ACHN (cell line): ENCODE data around the gene DMKN.
A peak's percentile ranks its signal among the peaks of the same experiment; 100 is the strongest.

Source experiments
- DNase-seq: peaks from one replicate; pipeline ENCODE4 v3.0.0-alpha.2; 2015
- in situ Hi-C: cut with HindIII; loops from 2 replicates; pipeline ENCODE4 v1.10.0; 2017; ENCODE audit warnings: low sequenced_read_pairs, low pct_ligation_motif_present, low pct_unique_long_range_greater_than_20kb

The DMKN gene

GRCh38 chr19:35513628-35514281 is at the start of gene DMKN:
DMKN (minus strand) TSS chr19:35513649; CDS start chr19:35513475, 174 bp downstream.
- in situ Hi-C loops, result no loop called here

GRCh38 chr19:35562776-35563175 is 49.3 kb upstream of the DMKN start:
- in situ Hi-C loops, result no loop called here
- no peak for DNase-seq

More at GRCh38 chr19:35513628-35514281, at the start of gene DMKN:
- no peak for DNase-seq

GRCh38 chr19:35562336-35562735 is 48.9 kb upstream of the DMKN start:
- in situ Hi-C loops, result no loop called here
- no peak for DNase-seq

GRCh38 chr19:35561436-35561835 is 48.0 kb upstream of the DMKN start:
- no peak for DNase-seq
- in situ Hi-C loops, result no loop called here

- no peak for DNase-seq
- in situ Hi-C loops, result no loop called here
Measured at GRCh38 chr19:35560677-35561076, 47.2 kb upstream of the DMKN start.

GRCh38 chr19:35560271-35560670 is 46.8 kb upstream of the DMKN start:
- in situ Hi-C loops, result no loop called here
- DNase-seq, result no peak

- in situ Hi-C loops, result no loop called here
- DNase-seq, result no peak
Measured at GRCh38 chr19:35559781-35560180, 46.3 kb upstream of the DMKN start.

GRCh38 chr19:35559281-35559659 is 45.8 kb upstream of the DMKN start:
- in situ Hi-C loops, result no loop called here
- no peak for DNase-seq

- DNase-seq, result no peak
- in situ Hi-C loops, result no loop called here
Measured at GRCh38 chr19:35558400-35559280, 45.2 kb upstream of the DMKN start.

- DNase-seq, result no peak
- in situ Hi-C loops, result no loop called here
Measured at GRCh38 chr19:35557539-35558399, 44.3 kb upstream of the DMKN start.

- in situ Hi-C loops, result no loop called here
- no peak for DNase-seq
Measured at GRCh38 chr19:35556846-35557538, 43.5 kb upstream of the DMKN start.

- no peak for DNase-seq
- in situ Hi-C loops, result no loop called here
Measured at GRCh38 chr19:35556025-35556590, 42.7 kb upstream of the DMKN start.

GRCh38 chr19:35555301-35556005 is 42.0 kb upstream of the DMKN start:
- DNase-seq, result peak; percentile 31
- in situ Hi-C loops, result no loop called here

- DNase-seq, result no peak
- in situ Hi-C loops, result no loop called here
Measured at GRCh38 chr19:35554076-35554475, 40.6 kb upstream of the DMKN start.

- in situ Hi-C loops, result no loop called here
- DNase-seq, result no peak
Measured at GRCh38 chr19:35553385-35554000, 40.0 kb upstream of the DMKN start.

GRCh38 chr19:35552534-35553384 is 39.3 kb upstream of the DMKN start:
- no peak for DNase-seq
- in situ Hi-C loops, result no loop called here
